Effector memory CD4-positive, alpha-beta T cell (primary cell): ENCODE results near the gene PIK3C2G.

Source experiments
- DNase-seq, 3 donors: peaks; one replicate each; pipeline ENCODE4 v3.0.0-alpha.2; 2020
- H3K27ac ChIP-seq: 2 replicates; pipeline ENCODE4 v1.7.0; 2013; ENCODE audit warnings: mild to moderate bottlenecking, low read length, moderate library complexity; ENCODE audit not compliant: insufficient read depth, poor library complexity, severe bottlenecking
- H3K27me3 ChIP-seq: replicated peaks from 2 replicates; pipeline ENCODE4 v1.7.0; 2013; ENCODE audit warnings: mild to moderate bottlenecking, low read length; ENCODE audit not compliant: insufficient read depth, control insufficient read depth, poor library complexity, severe bottlenecking
- H3K36me3 ChIP-seq: 2 replicates; pipeline ENCODE4 v1.7.0; 2013; ENCODE audit warnings: mild to moderate bottlenecking, low read length, moderate library complexity; ENCODE audit not compliant: control insufficient read depth, insufficient read depth
- H3K4me1 ChIP-seq: 2 replicates; pipeline ENCODE4 v1.7.0; 2013; ENCODE audit warnings: low read length, mild to moderate bottlenecking; ENCODE audit not compliant: control insufficient read depth, insufficient read depth, poor library complexity, severe bottlenecking
- H3K4me3 ChIP-seq: 2 replicates; pipeline ENCODE4 v1.7.0; 2013; ENCODE audit warnings: low read length, low read depth, mild to moderate bottlenecking; ENCODE audit not compliant: insufficient read depth, poor library complexity, severe bottlenecking
- H3K9me3 ChIP-seq: 2 replicates; pipeline ENCODE4 v1.7.0; 2013; ENCODE audit warnings: mild to moderate bottlenecking, low read length, moderate library complexity; ENCODE audit not compliant: control insufficient read depth

The PIK3C2G gene

DNA sequence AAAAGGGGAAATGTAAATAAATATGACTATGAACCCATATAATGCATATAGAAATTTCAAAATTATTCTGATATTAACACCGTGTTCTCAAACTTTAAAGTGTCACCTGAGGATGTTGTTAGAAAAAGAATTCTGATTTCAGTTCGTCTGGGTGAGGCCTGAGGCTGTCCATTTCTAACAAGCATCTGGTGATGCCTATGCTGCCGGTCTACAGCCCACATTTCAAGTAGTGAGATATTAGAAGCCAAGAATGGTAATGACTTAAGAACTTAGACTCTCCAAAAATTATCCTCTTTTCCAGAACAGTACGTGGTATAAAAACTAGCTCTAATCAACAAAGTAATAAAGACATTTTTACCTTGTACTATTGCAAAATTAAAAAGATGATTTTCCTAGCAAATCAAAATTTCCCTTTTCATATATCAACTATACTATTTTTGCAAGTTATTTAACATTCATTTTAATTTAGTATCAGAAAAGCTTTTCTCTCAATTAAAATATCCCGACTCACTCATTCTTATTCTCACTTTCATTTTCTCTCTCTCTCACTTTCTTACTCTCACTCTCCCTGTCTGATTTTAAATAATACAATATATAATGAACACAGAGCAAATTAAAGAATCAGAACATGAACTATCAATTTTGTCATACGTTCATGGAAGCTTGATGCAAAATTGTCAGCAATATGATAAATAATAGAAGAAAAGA, 35.0 kb downstream of the PIK3C2G start:
- no peaks in the 10 kb centered on the region for H3K4me1 ChIP-seq
- DNase-seq, result no peak
- no peaks in the 10 kb centered on the region for H3K9me3 ChIP-seq
- H3K27me3 ChIP-seq, result no peaks in the 10 kb centered on the region
- H3K36me3 ChIP-seq, result no peaks in the 10 kb centered on the region
- H3K4me3 ChIP-seq, result no peak overlapping the region
- no peak overlapping the region for H3K27ac ChIP-seq

DNA sequence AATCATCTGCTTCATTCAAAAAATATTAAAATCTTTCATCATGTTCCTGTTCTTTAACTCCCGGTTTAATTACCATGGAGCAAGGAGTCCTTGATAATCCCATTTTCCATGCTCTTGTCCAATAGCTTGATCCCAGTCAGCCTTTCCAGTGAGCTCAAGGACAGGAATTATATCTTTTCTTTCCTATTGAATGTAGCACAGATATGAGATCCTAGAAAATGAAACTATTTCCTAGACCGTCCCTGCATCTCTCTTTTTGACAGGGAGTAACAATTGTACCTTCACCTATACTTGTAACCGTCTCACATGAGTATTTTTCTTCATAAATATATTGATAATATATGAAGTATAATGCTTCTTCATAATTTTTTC, 35.6 kb downstream of the PIK3C2G start:
- no peak overlapping the region for H3K27ac ChIP-seq
- no peaks in the 10 kb centered on the region for H3K27me3 ChIP-seq
- H3K4me3 ChIP-seq, result no peak overlapping the region
- H3K9me3 ChIP-seq, result peaks cover 2% of the 10 kb centered on the region
- no peaks in the 10 kb centered on the region for H3K36me3 ChIP-seq
- H3K4me1 ChIP-seq, result no peaks in the 10 kb centered on the region
- DNase-seq, result no peak

DNA sequence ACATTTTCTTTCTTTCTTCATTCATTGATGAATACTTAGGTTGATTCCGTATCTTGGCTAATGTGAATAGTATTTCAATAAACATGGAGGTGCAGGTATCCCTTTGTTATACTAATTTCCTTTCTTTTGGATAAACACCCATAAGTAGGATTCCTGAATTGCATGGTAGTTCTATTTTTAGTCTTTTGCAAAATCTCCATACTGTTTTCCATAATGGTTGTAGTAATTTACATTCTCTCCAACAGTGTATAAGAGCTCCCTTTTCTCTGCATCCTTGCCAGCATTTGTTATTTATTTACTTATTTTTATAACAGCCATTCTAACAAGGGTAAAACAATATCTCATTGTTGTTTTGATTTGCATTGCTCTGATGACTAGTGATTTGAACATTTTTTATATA, 36.6 kb downstream of the PIK3C2G start:
- Histone ChIP-seq H3K4me3 (no peak overlapping the region), H3K27ac (no peak overlapping the region), H3K27me3 (no peaks in the 10 kb centered on the region), H3K4me1 (no peaks in the 10 kb centered on the region), H3K36me3 (no peaks in the 10 kb centered on the region), H3K9me3 (peaks cover 7% of the 10 kb centered on the region)
- no peak for DNase-seq

DNA sequence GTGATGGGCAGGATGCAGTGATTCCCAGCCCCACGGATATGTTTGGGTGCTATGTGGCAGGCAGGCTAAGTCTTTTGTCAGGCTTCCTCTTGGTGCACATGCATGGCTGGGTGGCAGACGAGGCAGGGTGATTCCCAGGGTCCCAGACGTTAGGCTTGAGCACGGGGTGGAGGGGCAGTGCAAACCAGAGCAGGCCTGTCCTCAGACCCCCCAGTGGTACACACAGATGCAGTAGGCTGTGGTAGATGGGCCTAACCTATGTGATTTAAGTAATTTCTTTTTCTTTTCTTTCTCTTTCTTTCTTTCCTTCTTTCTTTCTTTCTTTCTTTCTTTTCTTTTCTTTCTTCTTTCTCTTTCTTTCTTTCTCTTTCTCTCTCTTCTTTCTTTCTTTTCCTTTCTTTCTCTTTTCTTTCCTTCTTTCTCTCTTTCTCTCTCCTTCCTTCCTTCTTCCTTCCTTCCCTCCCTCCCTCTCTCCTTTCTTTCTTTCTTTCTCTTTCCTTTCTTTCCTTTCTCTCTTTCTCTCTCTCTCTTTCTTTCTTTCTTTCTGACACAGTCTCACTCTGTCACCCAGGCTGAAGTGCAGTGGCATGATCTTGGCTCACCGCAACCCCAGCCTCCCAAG, 41.6 kb downstream of the PIK3C2G start:
- H3K4me1 ChIP-seq, result no peaks in the 10 kb centered on the region
- DNase-seq, result no peak
- H3K9me3 ChIP-seq, result peaks cover 7% of the 10 kb centered on the region
- no peaks in the 10 kb centered on the region for H3K27me3 ChIP-seq
- H3K4me3 ChIP-seq, result no peak overlapping the region
- no peaks in the 10 kb centered on the region for H3K36me3 ChIP-seq
- H3K27ac ChIP-seq, result no peak overlapping the region

DNA sequence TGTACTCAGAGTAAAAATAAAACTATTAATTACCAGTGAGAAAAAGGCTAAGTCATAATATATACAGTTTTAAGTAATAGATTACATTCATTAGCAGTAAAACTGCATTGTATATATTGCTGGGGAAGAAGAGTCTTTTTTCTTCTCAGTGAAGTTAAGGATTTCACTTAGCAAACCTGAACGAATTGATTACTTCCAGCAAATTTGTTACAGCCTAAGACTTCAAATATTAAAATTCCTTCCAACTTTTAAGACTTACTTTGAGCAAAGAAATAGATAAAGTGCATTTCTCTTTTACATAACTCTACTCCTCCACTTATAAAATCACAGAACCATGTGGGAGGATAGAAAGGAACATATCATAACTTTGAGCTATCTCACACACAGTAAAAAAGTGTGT, 43.3 kb downstream of the PIK3C2G start:
- Histone ChIP-seq H3K4me1 (no peaks in the 10 kb centered on the region), H3K9me3 (peaks cover 7% of the 10 kb centered on the region), H3K36me3 (no peaks in the 10 kb centered on the region), H3K27me3 (no peaks in the 10 kb centered on the region), H3K4me3 (no peak overlapping the region), H3K27ac (no peak overlapping the region)
- no peak for DNase-seq

DNA sequence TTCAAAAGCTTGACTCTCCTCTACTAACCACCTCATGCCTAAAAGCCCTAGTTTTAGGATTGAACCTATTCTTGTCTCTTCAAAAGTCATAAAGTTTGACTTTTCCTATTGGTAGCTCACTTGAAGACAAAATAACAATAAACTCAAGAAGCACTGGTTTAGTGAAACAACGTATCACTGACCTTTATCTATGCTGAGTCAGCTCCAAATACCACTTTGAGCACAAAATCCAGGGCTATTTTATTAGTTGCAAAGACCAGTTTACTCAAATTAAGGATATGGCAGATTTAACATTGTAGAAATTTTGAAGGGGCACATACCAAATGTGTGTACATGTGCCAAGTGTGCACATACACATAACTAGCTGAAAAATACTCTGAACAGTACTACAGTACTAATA, 45.0 kb downstream of the PIK3C2G start:
- DNase-seq, result no peak
- H3K9me3 ChIP-seq, result peaks cover 7% of the 10 kb centered on the region
- H3K27ac ChIP-seq, result no peak overlapping the region
- no peaks in the 10 kb centered on the region for H3K36me3 ChIP-seq
- H3K27me3 ChIP-seq, result no peaks in the 10 kb centered on the region
- H3K4me1 ChIP-seq, result no peaks in the 10 kb centered on the region
- no peak overlapping the region for H3K4me3 ChIP-seq

DNA sequence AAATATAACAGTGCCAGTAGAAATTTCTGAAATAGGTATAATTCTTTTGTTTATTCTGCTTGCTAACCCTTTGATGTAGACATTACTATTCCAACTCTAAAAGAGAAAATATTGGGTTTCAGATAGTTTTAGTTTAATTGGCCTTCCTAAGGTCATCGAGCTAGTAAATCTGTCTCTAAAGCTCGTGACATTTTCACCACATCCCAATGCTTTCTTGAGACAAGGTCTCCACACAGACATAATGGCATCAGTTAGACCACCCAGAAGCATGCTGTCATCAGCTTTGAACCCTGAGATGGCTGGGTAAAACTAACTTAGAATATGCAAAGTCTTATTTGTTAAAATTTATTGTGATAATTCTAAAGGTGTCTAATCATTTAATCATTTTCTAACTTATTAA, 52.0 kb downstream of the PIK3C2G start:
- no peaks in the 10 kb centered on the region for H3K9me3 ChIP-seq
- H3K27ac ChIP-seq, result no peak overlapping the region
- no peaks in the 10 kb centered on the region for H3K4me1 ChIP-seq
- no peak overlapping the region for H3K4me3 ChIP-seq
- no peaks in the 10 kb centered on the region for H3K27me3 ChIP-seq
- H3K36me3 ChIP-seq, result no peaks in the 10 kb centered on the region
- no peak for DNase-seq

DNA sequence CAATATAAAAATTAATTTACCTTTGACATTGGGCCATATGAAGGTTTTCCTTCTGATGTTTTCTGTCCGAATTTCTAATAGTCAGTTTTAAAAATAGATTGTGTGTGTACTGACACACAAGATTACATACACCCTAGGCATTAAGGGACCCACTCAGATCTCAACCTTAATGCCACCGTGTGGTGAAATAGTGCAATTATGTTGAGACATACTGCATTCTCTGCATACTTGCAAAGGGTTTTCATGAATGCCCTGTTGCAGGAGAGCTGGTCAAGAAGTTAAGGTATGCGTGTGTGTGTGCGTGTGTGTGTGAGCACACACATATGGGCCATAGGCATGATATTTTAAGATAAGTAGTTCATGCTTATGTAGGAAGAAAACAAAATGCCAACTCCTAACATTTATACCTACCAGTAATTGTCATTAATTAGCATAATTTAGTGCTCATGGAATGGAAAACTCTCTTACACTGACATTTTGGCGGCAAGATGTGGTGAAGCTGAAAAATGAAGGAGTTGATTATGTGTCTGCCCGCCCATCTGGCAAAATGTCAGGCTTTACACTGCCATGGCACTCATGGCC, 58.8 kb downstream of the PIK3C2G start:
- Histone ChIP-seq H3K4me3 (no peak overlapping the region), H3K27ac (no peak overlapping the region), H3K36me3 (no peaks in the 10 kb centered on the region), H3K27me3 (no peaks in the 10 kb centered on the region), H3K9me3 (no peaks in the 10 kb centered on the region), H3K4me1 (no peaks in the 10 kb centered on the region)
- DNase-seq, result no peak

DNA sequence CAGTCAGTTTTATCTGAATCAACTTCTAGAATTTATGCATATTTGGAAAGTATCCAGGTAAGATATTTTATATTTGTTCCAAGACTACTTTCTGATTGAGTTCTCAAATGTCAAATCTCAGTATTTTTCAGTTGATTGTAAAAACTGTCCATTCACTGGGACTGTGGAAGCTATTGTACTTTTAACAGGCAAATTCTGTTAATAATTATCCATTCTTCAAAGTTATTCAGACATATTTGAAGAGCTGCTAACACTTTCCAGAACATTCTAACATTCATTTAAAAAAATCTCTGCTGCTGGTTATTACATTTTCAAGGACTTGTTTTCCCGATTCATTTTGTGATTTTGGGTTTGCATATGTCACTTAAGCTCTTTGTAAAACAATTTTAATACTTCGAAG, 59.7 kb downstream of the PIK3C2G start:
- no peaks in the 10 kb centered on the region for H3K4me1 ChIP-seq
- no peaks in the 10 kb centered on the region for H3K9me3 ChIP-seq
- DNase-seq, result no peak
- H3K4me3 ChIP-seq, result no peak overlapping the region
- H3K27me3 ChIP-seq, result no peaks in the 10 kb centered on the region
- no peak overlapping the region for H3K27ac ChIP-seq
- H3K36me3 ChIP-seq, result no peaks in the 10 kb centered on the region

DNA sequence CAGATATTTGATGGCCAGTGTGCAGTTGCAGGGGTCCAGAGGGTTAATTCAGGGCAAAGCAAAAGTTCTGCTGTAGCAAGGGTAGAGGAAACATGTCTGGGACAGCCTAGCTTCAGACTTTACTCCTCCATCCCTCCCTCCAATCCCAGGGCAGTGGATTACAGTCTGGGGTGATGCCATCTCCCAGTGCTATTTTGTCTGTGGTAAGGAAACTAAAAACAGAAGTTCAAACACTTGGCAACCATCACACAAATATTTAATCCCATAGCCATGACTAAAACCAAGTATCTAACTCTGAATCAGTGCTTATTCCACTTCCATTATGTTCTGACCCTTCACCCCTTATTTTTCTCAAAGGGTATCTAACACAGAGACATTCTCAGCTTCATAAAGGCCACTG, 61.8 kb downstream of the PIK3C2G start:
- no peaks in the 10 kb centered on the region for H3K4me1 ChIP-seq
- no peaks in the 10 kb centered on the region for H3K27me3 ChIP-seq
- no peaks in the 10 kb centered on the region for H3K9me3 ChIP-seq
- no peaks in the 10 kb centered on the region for H3K36me3 ChIP-seq
- no peak for DNase-seq
- H3K27ac ChIP-seq, result no peak overlapping the region
- no peak overlapping the region for H3K4me3 ChIP-seq
